ENCODE results near the gene PPP2R2C. TPM values are rescaled to one million over a fixed set of nuclear protein-coding genes. Genes with fewer than 3 reads are reported as not detected.

Gene PPP2R2C
- total and polyA plus RNA-seq, 9 of the 15 experiments (the other 6 are each of a cell fraction or from before 2014, with no cell fraction given): 0.04 to 0.06 TPM; not detected in 7

GRCh38 chr4:6360385-6360784 is 112.0 kb downstream of the PPP2R2C start:
- BruUV-seq (replicated peaks): no TSS peak
- intact Hi-C loops (cut with micrococcal nuclease): no loop called here
- POLR2A ChIA-PET: no interaction called here
- no peak overlapping the region for H3K27ac ChIP-seq (ENCODE audit: extremely low read depth, low read depth, low read length)
- H3K79me2 ChIP-seq (ENCODE audit: control insufficient read depth, insufficient read depth, low read length): no peaks in the 10 kb centered on the region
- CTCF ChIA-PET (ENCODE audit: low intra/inter-chr PET ratio): no interaction called here
- no peak overlapping the region for H3K9ac ChIP-seq (ENCODE audit: insufficient read depth in 1 of 2, low read depth in 2 of 2, low read length in 2 of 2)
- DNase-seq (ENCODE audit: extremely low read depth in 1 of 4, low spot score in 3 of 4) (peak in 1 of 4 experiments; percentile 17), ATAC-seq (no peak), FAIRE-seq (no peak)
- peaks cover 2 to 22% of the 10 kb centered on the region in 2 experiments; a peak in 2 of 5 replicates for H3K27me3 ChIP-seq (ENCODE audit: control insufficient read depth in 2 of 2, insufficient read depth in 2 of 2, low read length in 2 of 2)
- in situ Hi-C loops (cut with MboI): no loop called here
- H4K20me1 ChIP-seq (replicated peaks; ENCODE audit: control insufficient read depth, insufficient read depth, low read length): no peaks in the 10 kb centered on the region; the same call in 1 of the 2 replicates
- H3K4me3 ChIP-seq: no peak overlapping the region
- H3K4me1 ChIP-seq (replicated peaks in 1 of 2; ENCODE audit: control insufficient read depth in 2 of 2, insufficient read depth in 2 of 2, low read length in 2 of 2): no peaks in the 10 kb centered on the region
- 4% methylated on average over 9 of the region's 10 CpGs for WGBS (ENCODE audit: insufficient coverage, low coverage, missing lambda C conversion rate)
- H3K9me1 ChIP-seq (ENCODE audit: control insufficient read depth, insufficient read depth, low read length): no peaks in the 10 kb centered on the region
- H3K36me3 ChIP-seq (ENCODE audit: control insufficient read depth, insufficient read depth, low read length): no peaks in the 10 kb centered on the region
- no peak overlapping the region for H2AFZ ChIP-seq (ENCODE audit: low read depth, low read length)
- H3K9me3 ChIP-seq (replicated peaks; ENCODE audit: control insufficient read depth, insufficient read depth, low read depth, low read length): no peaks in the 10 kb centered on the region
- H3K4me2 ChIP-seq (ENCODE audit: insufficient read depth, low read length): no peak overlapping the region
- TF ChIP-seq ETV6 (IDR thresholded peaks at IDR 0.05; ENCODE audit: borderline replicate concordance in 1 of 2, low read depth in 2 of 2, low read length in 1 of 2) (no peak), ETV6 (CRISPR knock-in tag; IDR thresholded peaks at IDR 0.05; ENCODE audit: borderline replicate concordance) (no peak), ZNF316 (IDR thresholded peaks at IDR 0.05) (peak; percentile 46; the same call in 1 of the 2 replicates), ZFP36 (IDR thresholded peaks at IDR 0.05; ENCODE audit: low read depth, low read length, partially characterized antibody) (no peak), ZNF224 (CRISPR knock-in tag; IDR thresholded peaks at IDR 0.05) (no peak), RCOR1 (IDR thresholded peaks at IDR 0.05; ENCODE audit: borderline replicate concordance in 1 of 2, low read depth in 2 of 2, low read length in 2 of 2) (0 out of 4 replicates have a peak, but pooled peaks of 1 of the 2 experiments have one; percentile 31), ZNF239 (CRISPR knock-in tag; IDR thresholded peaks at IDR 0.05) (no peak), RFX5 (IDR thresholded peaks at IDR 0.05; ENCODE audit: low read depth, low read length) (no peak), POU5F1 (IDR thresholded peaks at IDR 0.05; ENCODE audit: borderline replicate concordance, low read depth, low read length, partially characterized antibody) (no peak), POLR3G (IDR thresholded peaks at IDR 0.05; ENCODE audit: extremely low read depth, insufficient read length, insufficient replicate concordance) (no peak), MAFG (tag; conservative IDR thresholded peaks at IDR 0.05) (peak; percentile 36; the same call in 1 of the 2 replicates), CSDE1 (IDR thresholded peaks at IDR 0.05) (no peak), DIDO1 (tag; IDR thresholded peaks at IDR 0.05; ENCODE audit: low read depth) (no peak), EGR1 (conservative IDR thresholded peaks at IDR 0.05) (no peak)
- TF ChIP-seq, protein P1, sequence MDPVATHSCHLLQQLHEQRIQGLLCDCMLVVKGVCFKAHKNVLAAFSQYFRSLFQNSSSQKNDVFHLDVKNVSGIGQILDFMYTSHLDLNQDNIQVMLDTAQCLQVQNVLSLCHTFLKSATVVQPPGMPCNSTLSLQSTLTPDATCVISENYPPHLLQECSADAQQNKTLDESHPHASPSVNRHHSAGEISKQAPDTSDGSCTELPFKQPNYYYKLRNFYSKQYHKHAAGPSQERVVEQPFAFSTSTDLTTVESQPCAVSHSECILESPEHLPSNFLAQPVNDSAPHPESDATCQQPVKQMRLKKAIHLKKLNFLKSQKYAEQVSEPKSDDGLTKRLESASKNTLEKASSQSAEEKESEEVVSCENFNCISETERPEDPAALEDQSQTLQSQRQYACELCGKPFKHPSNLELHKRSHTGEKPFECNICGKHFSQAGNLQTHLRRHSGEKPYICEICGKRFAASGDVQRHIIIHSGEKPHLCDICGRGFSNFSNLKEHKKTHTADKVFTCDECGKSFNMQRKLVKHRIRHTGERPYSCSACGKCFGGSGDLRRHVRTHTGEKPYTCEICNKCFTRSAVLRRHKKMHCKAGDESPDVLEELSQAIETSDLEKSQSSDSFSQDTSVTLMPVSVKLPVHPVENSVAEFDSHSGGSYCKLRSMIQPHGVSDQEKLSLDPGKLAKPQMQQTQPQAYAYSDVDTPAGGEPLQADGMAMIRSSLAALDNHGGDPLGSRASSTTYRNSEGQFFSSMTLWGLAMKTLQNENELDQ (CRISPR knock-in tag; IDR thresholded peaks at IDR 0.05; ENCODE audit: borderline replicate concordance): no peak
- TF ChIP-seq, protein P2, sequence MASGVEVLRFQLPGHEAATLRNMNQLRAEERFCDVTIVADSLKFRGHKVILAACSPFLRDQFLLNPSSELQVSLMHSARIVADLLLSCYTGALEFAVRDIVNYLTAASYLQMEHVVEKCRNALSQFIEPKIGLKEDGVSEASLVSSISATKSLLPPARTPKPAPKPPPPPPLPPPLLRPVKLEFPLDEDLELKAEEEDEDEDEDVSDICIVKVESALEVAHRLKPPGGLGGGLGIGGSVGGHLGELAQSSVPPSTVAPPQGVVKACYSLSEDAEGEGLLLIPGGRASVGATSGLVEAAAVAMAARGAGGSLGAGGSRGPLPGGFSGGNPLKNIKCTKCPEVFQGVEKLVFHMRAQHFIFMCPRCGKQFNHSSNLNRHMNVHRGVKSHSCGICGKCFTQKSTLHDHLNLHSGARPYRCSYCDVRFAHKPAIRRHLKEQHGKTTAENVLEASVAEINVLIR (CRISPR knock-in tag; IDR thresholded peaks at IDR 0.05): no peak
- TF ChIP-seq, protein P3, sequence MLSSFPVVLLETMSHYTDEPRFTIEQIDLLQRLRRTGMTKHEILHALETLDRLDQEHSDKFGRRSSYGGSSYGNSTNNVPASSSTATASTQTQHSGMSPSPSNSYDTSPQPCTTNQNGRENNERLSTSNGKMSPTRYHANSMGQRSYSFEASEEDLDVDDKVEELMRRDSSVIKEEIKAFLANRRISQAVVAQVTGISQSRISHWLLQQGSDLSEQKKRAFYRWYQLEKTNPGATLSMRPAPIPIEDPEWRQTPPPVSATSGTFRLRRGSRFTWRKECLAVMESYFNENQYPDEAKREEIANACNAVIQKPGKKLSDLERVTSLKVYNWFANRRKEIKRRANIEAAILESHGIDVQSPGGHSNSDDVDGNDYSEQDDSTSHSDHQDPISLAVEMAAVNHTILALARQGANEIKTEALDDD (IDR thresholded peaks at IDR 0.05): no peak
- TF ChIP-seq, protein P4, sequence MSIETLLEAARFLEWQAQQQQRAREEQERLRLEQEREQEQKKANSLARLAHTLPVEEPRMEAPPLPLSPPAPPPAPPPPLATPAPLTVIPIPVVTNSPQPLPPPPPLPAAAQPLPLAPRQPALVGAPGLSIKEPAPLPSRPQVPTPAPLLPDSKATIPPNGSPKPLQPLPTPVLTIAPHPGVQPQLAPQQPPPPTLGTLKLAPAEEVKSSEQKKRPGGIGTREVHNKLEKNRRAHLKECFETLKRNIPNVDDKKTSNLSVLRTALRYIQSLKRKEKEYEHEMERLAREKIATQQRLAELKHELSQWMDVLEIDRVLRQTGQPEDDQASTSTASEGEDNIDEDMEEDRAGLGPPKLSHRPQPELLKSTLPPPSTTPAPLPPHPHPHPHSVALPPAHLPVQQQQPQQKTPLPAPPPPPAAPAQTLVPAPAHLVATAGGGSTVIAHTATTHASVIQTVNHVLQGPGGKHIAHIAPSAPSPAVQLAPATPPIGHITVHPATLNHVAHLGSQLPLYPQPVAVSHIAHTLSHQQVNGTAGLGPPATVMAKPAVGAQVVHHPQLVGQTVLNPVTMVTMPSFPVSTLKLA (conservative IDR thresholded peaks at IDR 0.05): no peak
